ENCODE results near the gene RBMY1D.
"Not testable (repeated sequence)": the region's sequence is repeated elsewhere in the genome, so short reads cannot be mapped to it uniquely, and the experiment has no call there.

The RBMY1D gene

DNA sequence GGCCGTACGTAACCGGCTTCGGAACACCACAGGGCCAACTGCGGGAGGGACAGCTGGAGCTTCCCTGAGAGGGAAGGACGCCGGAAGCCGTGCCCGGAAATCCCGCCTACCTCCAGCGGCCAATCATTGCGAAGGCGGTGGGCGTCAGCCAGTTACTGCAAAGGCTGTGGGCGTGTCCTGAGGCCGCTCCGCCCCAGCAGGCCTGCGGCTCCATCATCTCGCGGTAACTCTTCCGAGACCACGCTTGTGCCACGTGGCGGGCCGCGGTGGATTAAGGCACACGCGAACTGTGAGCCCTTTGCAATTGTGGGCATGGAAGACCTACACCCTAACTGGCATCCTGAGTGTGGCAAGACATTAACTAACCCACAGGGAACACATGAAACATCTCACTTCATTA, at the start of gene RBMY1D:
TSS of gene RBMY1D (minus strand) at position 101 of the 400 bp plus-strand sequence. CDS start 2,013 bp downstream, outside the sequence.
- DNase-seq (ENCODE audit: low read depth, low spot score), result not testable (repeated sequence)

- not testable (repeated sequence) for DNase-seq (ENCODE audit: low read depth, low spot score)
Measured at GRCh38 chrY:21917932-21918331, 23.6 kb upstream of the RBMY1D start, which contains the start of gene RBMY1E. RBMY1E (minus strand) TSS chrY:21918032; CDS start chrY:21916054, 1,978 bp downstream.

- not testable (repeated sequence) for DNase-seq (ENCODE audit: low read depth, low spot score)
Measured at GRCh38 chrY:21869407-21870076, 24.8 kb downstream of the RBMY1D start.

DNA sequence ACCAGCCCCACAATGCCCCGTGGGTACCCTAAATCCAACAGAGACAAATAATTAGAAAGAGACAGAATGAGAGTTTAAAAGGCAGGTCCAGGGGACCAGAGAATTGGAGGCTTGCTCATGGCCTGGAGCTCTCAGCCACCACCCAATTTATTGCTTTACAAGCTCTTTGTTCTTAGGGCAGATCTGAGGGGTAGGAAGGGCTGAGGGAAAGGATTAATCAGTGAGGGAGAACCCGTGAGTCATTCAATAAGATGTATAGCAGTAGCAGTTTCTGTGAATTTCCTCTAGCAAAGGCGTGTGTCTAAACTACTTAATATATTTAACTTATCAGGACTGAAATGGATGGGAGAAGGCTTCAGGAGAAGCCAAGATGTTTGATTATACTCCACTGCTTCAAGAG, 48.8 kb downstream of the RBMY1D start:
- no peak for DNase-seq (ENCODE audit: low read depth, low spot score)

GRCh38 chrY:21842090-21842489, 52.2 kb downstream of the RBMY1D start:
- no peak for DNase-seq (ENCODE audit: low read depth, low spot score)

GRCh38 chrY:21839489-21839888, 54.8 kb downstream of the RBMY1D start:
- no peak for DNase-seq (ENCODE audit: low read depth, low spot score)

GRCh38 chrY:21836343-21836742, 58.0 kb downstream of the RBMY1D start:
- no peak for DNase-seq (ENCODE audit: low read depth, low spot score)

DNA sequence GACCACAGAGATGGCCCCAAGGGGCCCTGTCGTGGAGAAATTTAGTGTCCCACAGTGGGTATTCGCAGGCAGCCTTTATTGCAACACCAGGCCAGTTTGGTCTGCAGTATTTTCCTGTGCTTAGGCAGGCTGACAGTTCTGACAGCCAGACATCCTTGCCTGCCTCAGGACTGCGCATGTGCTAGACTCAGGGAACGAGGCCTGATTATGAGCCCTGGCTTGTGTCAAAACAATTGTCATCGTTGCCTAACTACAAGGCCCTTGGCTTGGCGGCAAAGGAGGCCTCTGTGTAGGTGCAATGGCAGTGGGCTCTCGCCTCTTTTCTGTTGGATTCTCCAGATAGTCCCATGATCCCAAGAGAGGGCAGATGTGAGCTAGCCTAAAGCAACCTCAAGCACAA, 59.3 kb downstream of the RBMY1D start:
- DNase-seq (ENCODE audit: low read depth, low spot score), result no peak

All from brain pericyte (primary cell).